Panc1 (cell line): ENCODE results near the gene ALK.

Experiments used
- POLR2AphosphoS5 ChIP-seq: IDR thresholded peaks from 2 replicates; pipeline ENCODE4 v1.6.1; 2012; ENCODE audit warnings: mild to moderate bottlenecking, low read depth, low read length, moderate library complexity
- TCF7L2 ChIP-seq: IDR thresholded peaks from 2 replicates; pipeline ENCODE4 v1.6.1; 2011; ENCODE audit warnings: mild to moderate bottlenecking, low read depth, low read length, inconsistent platforms

DNA sequence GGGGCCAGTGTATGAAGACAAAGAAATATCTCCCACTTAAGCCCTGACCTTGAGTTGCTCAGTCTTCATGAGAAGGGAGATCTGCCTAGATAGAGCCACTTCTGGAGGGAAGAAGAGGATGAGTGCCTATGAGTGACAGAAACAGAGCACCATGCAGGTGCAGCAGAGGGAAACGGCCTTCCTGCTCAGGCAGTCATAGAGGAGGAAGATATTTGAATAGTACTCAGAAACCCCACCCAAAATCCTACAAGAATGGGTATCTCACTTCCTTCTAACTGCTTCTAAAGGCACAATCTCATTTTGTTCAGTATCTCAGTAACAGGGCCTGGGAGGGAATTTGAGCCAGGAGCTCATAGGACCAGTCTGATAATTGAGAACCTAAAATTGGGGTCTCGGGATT lies 339.3 kb downstream of the ALK start:
- TF ChIP-seq POLR2AphosphoS5 (no peak), TCF7L2 (no peak)
